Measurements from ENCODE around the gene NCR3LG1.

The NCR3LG1 gene

GRCh38 chr11:17391493-17392355, 40.1 kb downstream of the NCR3LG1 start:
- in situ Hi-C loops (cut with HindIII; ENCODE audit: low sequenced_read_pairs), result no loop called here

- in situ Hi-C loops (cut with HindIII; ENCODE audit: low sequenced_read_pairs), result no loop called here
Measured at GRCh38 chr11:17392872-17393271, 41.3 kb downstream of the NCR3LG1 start.

DNA sequence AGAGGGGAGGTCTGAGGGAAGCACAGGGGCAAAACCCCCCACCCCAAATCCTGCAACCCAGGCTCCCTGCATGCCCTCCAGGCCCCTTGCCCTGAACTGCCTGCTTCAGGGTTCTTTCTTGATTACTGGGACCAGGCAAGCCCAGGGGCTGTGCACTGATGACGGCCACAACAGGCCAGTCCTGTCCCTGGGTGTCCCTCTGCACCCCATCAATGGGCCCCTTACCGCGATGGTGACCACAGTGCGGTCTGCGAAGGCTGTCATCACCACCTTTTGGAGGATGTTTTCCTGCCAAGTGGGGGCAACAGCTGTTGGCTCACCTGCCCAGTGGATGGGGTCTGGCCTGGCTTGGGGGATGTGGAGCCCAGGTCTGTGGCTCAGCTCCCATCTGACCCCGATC, 41.9 kb downstream of the NCR3LG1 start:
- in situ Hi-C loops (cut with HindIII; ENCODE audit: low sequenced_read_pairs), result no loop called here

DNA sequence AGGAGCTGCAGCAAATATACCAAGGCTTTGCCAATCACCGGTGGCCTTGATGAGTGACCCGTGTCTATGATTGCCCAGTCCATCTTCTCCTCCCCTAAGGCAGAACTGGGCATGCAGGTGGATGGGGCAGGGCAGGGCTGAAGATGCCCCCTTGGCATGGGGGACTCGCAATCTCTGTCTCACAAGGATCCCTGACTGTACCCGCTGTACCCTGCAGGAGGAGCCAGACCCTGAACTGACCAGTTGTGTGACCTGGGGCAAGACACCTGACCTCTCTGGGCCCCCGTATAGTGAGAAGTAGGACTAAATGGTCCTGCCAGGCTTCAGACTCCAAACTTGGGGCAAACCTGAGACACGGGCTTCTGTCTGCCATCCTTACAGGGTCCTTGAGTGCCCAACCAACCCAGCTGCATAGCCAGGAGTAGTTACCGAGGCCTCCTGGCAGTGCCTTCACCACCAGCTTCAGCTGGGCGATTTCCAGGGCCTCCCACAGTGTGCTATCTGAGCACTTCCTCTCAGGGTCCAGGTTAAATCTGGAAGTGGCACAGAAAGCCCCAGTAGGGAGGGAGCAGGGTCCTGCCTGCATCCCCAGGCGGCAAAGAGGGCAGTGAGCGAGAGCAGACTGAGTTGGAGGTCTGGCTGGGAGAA, 43.3 kb downstream of the NCR3LG1 start:
- in situ Hi-C loops (cut with HindIII; ENCODE audit: low sequenced_read_pairs), result no loop called here

GRCh38 chr11:17395554-17395961, 44.0 kb downstream of the NCR3LG1 start:
- in situ Hi-C loops (cut with HindIII; ENCODE audit: low sequenced_read_pairs), result no loop called here

DNA sequence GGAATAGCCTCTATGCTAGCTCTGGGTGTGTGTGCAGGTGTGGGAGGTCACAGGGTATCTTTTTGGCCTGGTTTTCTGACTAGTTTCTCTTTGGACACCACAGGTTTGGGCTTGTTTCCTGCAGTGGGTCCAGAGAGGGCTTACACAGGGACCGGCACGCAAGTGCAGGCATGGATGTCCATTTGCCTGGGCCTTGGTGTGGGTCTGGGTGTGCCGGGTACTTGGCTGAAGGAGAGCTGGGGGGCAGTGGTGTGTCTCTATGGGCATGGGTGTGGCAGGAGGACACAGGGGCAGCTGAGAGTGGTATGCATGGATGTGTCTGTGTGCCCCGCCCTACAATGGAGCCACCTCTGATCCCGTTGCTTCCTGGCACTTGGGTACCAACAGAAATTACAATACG, 44.4 kb downstream of the NCR3LG1 start:
- in situ Hi-C loops (cut with HindIII; ENCODE audit: low sequenced_read_pairs), result no loop called here

- in situ Hi-C loops (cut with HindIII; ENCODE audit: low sequenced_read_pairs), result no loop called here
Measured at GRCh38 chr11:17396598-17397310, 45.2 kb downstream of the NCR3LG1 start.

GRCh38 chr11:17397311-17398002, 45.9 kb downstream of the NCR3LG1 start:
- in situ Hi-C loops (cut with HindIII; ENCODE audit: low sequenced_read_pairs), result no loop called here

DNA sequence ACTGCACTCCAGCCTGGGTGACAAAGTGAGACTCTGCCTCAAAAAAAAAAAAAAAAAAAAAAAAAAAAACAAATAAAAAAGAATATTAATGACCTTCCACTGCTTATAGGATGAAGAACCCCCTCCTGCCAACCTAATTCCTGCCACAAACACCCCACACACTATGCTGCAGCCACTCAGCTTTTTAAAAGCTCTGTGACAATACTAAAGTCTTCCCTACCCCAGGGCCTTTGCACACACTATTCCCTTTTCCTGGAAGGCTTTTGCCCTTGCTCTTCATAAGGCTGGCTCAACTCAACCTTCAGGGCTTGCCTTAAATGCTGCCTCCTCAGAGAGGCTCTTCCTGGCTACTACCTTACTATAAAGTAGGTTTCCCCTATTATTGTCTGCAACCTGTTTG, 47.6 kb downstream of the NCR3LG1 start:
- in situ Hi-C loops (cut with HindIII; ENCODE audit: low sequenced_read_pairs), result no loop called here

DNA sequence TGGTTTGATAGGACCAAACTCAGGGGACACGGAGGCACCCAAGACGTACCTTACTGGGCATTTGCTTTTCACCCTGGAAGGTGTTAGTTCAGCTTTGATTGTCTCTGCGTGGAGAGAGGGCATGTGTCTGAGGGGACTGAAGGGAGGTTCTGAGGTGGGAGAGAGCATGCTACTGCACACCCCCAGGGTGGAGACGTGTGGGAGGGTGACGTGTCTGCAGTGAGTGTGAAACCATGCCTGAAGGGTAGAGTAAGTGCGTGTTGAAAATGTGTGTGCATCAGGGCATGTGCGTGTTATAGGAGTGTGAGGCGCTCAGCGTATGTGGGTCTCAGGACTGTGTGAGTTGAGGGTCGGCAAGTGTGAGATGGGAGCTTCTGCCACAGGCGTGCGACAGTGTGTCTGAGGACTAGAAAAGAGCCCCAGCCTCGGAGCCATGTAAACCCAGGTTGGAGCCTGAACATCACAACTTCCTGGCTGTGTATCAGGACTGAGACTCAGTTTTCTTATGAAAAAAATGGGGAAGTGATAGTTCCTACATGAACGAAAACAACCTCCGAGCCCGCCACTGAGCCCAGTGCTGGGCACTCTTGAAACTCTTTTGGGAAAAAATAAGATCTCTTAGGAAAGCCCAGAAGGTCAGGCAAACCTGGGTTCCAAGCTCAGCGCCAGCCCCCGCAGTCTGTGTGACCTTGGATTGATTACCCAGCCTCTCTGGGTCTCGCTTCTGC, 48.6 kb downstream of the NCR3LG1 start:
- in situ Hi-C loops (cut with HindIII; ENCODE audit: low sequenced_read_pairs), result no loop called here

DNA sequence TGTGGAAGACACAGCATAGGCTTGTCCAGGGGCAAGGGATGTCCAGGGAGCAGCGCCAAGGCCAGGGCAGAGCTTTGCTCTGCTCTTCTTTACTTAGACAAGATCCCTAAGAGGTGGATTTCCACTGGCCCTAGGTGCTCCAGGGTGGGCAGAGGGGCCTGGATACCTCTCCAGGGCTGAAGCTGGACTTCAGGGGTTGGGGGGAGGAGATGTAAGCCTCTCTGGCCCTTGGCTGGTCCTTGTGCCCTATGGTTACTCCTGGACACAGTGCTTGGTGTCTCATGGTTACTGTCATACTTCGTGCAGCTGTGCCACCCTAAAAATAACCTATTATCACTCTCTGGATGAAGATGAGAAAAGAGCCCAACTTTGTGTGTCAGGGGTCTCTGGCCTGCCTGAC, 49.7 kb downstream of the NCR3LG1 start:
- in situ Hi-C loops (cut with HindIII; ENCODE audit: low sequenced_read_pairs), result no loop called here

DNA sequence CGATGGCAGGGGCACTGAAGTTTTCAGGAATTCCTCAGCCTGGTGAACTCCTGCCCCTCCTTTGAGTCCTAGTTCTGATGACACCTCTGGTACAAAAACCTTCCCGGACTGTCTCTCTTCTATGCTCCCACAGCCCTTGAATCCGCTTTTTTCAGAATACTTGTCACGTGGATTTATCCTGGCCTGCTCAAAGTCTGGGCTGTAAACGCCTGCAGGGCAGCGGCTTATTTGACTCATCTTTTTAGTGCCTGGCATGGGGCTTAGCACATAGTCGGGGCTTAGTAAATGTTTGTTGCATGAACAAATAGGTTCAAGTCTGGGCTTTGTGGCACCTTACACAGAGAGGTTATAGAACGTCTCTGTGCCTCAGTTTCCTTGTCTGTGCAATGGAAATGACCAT, 50.2 kb downstream of the NCR3LG1 start:
- in situ Hi-C loops (cut with HindIII; ENCODE audit: low sequenced_read_pairs), result no loop called here

GRCh38 chr11:17402486-17402885, 50.9 kb downstream of the NCR3LG1 start:
- in situ Hi-C loops (cut with HindIII; ENCODE audit: low sequenced_read_pairs), result no loop called here

DNA sequence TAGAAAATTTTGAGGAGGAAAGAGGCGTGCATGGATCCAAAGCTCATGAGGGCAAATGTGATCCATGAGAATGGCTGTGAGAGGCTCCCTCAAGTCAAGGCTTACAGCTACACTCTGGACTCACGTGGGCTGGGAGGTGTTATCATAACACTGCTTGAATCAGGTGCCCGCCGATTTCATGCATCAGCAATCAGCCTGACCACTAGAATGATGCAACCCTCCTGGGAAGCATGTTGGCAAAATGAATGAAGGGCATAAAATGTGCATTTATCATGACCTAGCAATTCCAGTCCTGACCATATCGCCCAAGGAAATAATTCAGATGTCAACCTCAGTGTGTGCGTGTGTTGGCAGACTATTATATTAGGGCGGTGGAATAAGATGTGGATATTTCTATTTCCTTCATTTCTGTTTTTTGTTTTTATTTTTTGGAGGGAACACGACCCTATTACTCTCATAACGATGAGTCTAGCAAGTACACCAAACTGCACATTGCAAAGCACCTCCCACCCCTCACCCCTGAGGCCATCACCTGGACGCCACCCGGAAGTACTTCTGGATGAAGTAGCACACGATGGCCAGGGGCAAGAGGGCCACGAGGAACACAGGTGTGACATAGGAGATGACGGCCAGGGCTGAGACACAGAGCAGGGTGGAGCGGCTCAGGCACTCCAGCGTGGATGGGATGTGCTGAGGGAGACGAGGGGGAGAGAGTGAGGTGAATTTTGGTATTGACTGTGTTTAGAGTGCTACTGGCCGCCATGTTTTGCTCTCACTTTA, 52.6 kb downstream of the NCR3LG1 start:
- in situ Hi-C loops (cut with HindIII; ENCODE audit: low sequenced_read_pairs), result no loop called here

GRCh38 chr11:17405232-17406005, 53.8 kb downstream of the NCR3LG1 start:
- in situ Hi-C loops (cut with HindIII; ENCODE audit: low sequenced_read_pairs), result no loop called here

DNA sequence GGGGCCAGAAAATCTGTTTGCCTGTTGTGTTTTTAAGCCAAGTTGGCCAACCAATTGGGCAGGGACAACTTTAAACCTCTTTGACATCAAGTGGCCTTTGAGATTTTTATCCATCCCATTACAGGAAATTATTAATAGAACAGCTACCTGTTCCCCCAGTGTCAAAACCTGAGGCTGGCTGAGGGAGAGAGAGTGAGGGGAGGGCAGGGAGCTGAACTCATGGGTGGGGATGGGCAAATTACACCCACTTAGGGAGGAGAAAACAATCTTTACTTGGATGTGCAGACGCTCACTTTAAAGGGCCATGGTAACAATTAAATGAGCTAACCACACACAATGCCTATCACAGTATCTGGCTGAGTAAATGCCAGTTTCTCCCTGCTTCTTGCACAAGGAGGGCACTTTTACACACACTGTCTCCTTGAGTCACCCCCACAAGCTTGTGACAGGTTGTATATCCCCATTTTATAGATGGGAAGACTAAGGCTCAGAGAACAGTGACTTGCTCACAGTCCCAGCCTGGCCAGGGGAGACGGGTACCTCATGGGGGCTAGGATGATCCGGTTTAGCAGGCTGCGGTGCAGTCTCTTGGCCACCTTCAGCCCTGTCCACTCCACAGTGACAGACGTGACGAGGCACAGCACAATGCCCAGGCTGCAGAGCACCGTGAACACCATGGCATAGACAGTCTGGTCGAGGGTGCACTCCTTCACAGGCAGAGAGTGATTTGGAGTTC, 54.6 kb downstream of the NCR3LG1 start:
- in situ Hi-C loops (cut with HindIII; ENCODE audit: low sequenced_read_pairs), result no loop called here

DNA sequence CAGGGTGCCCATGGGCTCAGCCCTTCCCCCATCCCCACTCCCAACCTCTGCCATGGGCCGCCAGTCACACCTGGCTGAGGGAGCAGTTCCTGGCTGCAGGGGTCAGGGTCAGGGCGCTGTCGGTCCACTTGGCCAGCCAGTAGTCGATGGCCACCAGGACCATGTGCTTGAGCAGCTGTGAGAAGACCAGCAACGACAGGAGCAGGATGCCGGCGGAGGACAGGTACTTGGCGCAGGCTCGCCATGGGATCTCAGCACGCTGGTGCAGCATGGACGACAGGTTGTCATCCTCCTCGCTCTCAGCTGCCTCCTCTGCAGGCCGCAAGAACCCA, 55.2 kb downstream of the NCR3LG1 start:
- in situ Hi-C loops (cut with HindIII; ENCODE audit: low sequenced_read_pairs), result no loop called here

DNA sequence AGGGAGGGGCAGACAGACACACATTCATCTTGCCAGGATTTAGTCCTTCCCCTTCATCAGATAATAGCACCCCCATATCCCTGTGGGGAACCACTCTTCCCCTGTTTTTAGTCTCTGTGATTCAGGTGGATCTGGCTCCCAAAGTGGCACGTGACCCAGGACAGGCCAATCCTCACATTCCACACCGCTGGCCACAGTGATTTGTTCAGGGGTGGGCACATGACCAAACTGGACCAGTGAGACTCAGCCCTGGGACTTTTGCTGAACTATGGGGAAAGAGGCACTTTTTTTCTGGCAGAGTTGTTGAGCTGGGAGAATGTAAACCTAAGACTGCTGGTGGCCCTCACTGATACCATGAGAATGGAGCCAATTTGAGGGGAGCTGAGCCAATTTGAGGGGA, 56.0 kb downstream of the NCR3LG1 start:
- in situ Hi-C loops (cut with HindIII; ENCODE audit: low sequenced_read_pairs), result no loop called here

All from DLD1 (cell line).